ENCODE results near the gene GPR4. TPM values are rescaled to one million over a fixed set of nuclear protein-coding genes. Genes with fewer than 3 reads are reported as not detected.
A peak's percentile ranks its signal among the peaks of the same experiment; 100 is the strongest.

The GPR4 gene
- polyA plus RNA-seq, 4 donors = 3.7 to 5.4 (median 4.2) TPM

DNA sequence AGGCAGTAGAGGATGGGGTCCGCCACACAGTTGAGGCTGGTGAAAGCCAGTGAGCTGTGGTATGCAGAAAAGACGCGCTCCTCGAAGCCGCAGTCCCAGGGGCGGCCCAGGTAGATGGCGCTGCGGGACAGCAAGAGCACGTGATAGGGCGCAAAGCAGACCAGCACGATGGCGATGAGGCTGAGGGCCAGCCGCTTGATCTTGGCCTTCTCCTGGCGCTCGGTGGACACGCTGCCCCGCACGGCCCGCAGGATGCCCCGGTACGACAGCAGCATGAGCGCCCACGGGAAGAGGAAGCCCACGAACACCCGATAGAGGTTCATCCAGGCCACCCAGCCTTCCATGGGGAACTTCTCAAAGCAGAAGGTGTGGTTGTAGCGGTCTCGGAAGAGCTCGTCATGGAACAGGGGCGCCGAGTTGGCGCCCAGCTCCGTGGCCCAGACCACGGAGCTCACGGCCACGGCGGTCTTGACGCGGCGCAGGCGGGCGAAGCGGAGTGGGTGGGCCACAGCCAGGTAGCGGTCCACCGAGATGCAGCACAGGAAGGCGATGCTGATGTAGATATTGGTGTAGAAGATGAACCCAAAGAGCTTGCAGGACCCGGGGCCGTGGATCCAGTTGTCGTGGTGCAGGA lies 10.9 kb downstream of the GPR4 start:
- no peak for DNase-seq (ENCODE audit: low read depth in 4 of 4, low spot score in 2 of 4)

DNA sequence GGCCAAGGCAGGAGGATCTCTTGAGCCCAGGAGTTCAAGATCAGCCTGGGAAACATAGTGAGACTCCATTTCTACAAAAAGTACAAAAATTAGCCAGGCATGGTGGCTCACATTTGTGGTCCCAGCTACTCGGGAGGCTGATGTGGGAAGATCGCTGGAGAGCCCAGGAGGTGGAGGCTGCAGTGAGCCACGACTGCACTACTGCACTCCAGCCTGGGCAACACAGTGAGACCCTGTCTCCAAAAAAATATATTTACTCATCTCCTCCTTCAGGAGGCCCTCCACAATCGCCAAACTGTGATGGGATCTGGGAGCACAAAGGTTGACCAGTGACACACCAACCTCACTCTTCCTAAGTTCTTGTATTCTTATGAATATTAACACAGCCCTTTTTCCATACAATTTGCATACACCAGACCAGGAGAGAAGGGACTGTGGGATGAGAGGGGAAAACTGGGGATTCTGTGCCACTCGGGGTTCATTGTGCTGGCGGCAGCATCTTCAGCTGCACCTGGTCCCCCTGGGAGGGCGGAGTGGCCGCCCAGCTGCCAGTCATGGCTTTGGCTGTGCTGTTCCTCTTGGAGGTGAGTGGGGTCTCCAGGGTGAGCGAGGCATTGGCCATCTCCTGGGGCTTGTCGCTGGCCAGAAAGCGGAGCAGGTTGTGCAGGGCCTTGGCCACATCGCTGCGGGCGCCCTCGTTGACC lies 11.6 kb downstream of the GPR4 start:
- DNase-seq (ENCODE audit: low read depth in 4 of 4, low spot score in 2 of 4) = no peak

DNA sequence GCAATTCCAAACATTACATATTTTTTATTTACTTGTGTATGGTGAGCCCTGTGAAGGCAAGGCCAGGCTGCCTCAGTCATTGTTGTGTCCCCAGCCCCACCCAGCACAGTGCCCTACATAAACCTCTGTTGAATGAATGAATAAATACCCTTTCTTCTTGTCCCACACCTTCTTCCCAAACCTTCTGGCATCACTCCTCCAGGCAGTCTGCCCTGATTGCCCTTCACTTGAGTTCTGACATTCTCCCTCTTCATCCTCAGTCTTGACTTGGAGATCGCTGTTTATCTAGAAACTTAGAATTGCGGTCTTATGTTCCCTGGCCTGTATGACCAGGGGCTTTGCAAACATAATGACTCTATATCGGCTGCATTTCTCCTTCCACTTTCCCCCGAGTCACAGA lies 12.2 kb downstream of the GPR4 start:
- no peak for DNase-seq (ENCODE audit: low read depth in 4 of 4, low spot score in 2 of 4)

DNA sequence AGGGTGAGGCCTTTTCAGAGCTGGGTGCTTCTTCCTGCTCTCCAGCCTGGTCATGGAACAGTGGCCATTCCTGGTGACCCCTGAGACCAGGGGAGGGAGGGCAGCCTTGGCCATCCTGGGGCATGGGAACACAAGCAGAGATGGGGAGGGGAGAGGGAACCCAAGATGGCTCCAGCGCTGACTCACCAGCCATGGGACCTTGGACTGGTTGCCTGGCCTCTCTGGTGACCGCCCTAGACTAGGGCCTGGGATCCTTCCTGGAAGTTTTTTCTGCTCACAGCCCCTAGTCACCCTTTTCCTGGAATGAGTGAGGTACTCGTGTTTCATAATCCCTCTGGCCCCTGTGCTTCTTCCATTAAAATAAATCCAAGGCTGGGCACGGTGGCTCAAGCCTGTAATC lies 14.1 kb downstream of the GPR4 start:
- DNase-seq (ENCODE audit: low read depth in 4 of 4, low spot score in 2 of 4) = no peak

DNA sequence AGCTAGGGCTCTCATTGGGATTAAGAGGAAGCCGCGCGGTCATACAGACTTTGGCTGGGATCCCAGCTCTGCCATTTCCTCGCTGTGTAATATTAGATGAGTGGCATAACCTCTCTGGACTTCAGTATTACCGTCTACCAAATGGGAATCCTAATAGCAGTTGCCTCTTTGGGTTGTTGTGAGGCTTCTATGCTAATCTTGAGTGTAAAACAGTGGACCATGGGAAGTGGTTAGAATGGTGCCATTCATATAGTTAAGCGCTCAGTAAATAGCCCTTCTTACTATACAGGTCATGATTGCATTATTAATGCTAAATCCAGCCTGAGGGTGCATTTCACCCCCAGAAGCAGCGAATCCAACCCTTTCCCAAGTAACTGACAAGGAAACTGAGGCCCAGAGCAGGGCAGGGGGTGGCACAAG lies 16.8 kb downstream of the GPR4 start:
- DNase-seq (ENCODE audit: low read depth in 4 of 4, low spot score in 2 of 4) = no peak

DNA sequence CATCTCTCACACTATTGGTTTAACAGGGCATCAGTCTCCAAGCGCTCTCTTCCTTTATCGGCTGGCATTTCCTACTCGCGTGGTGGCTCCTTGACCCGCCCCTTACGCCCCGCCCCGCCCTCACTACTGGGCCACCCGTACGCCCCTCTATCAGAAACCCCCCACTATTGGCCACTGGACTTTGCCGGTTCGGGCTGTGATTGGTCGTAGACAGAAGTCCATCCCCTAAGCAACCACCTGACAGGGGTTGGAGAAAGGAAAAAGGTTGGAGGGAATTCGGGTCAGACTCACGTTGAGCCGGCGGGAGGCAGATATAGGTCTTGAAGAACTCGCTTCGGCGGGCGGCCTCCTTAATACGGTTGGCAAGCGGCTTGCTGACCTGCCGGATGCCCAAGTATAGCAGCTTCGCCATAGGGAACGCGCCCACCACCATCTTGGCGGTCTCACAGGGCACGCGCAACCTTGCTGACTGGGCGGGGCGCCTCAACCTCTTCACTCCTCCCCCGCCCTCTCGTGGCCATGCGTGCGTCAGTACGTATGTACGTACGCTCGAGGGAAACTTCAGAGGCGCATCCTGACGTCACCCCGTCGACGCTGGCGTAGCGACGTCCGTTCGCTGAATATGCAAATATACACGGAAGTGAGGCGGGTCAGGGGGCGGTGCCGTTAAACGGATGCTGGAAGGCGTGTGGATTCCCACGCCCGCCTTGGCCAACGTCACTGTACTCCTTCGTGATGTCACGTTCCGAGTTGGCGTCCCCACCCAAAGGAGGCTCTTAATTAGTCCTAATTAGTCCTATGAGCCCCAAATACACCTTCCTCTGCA lies 17.5 kb downstream of the GPR4 start, which contains the start of gene OPA3:
OPA3 (minus strand) TSS at position 471 of the 826 bp plus-strand sequence; CDS start at position 433, 38 bp downstream.
- DNase-seq (ENCODE audit: low read depth in 4 of 4, low spot score in 2 of 4) = peak; percentile 99 to 100 (median 100)

DNA sequence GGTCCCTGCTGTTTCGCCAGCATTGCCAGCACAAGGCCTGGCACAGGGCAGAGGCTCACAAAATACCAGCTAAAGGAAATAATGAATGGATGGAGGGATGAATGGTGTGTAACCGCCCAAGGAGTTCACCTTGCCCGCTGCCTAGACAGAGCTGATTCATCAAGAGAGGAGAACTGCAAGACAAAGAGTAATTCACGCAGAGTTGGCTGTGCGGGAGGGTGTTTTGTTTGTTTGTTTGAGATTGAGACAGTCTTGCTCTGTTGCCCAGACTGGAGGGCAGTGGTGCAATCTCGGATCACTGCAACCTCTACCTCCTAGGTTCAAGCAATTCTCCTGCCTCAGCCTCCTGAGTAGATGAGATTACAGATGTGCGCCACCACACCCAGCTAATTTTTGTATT lies 20.4 kb downstream of the GPR4 start:
- no peak for DNase-seq (ENCODE audit: low read depth in 4 of 4, low spot score in 2 of 4)

DNA sequence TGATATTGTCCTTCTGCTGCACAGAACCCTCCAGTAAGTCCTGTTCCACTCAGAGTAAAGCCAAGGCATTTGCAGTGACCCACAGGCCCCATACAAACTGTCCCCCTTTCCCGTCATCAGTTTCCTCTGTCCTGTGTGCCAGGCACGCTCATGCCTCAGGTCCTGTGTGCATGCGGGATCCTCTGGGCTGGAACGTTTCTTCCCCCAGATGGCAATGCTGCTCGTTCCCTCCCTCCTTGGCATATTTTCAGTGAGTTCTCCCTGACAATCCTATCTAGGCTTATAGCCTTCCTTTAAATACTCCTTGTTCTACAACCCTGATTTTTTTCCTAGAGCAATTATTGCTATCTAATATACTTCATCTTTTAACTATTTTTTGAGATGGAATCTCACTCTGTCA lies 23.2 kb downstream of the GPR4 start:
- no peak for DNase-seq (ENCODE audit: low read depth in 4 of 4, low spot score in 2 of 4)

DNA sequence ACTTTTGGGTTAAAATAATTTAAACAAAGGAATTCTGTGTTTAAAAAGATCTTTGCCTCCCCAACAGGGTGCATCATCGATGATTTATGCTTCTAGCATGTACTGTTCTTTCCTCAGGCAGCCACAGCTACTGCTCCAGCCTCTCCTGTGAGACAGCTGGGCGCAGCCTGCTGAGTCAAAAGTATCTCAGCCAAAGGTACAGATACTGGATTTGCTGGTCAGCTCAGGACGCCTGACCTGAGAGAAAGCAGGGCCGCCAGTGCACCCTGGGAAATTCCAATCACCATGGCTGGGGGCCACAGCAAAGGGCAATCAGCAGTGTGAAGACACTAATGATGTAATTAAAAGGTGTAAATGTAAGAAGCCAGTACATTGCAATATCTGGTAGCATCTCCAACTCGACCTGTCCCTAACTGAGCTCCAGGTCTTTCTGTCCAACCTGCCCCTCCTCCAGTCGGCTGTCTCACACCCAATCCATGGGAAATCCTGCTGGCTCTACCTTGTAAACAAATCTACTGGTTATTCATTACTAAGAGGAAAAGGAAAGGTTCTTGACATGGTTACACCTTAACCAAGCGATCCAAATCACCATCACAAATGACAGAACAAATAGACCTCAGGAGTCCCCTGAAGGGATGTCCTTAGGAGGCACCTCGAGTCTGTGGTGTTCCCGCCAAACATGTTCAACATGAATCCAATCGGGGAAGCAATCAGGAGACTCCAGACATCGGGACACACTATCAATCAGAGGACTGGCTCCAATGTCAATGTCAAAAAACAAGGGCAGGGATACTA lies 24.7 kb downstream of the GPR4 start:
- no peak for DNase-seq (ENCODE audit: low read depth in 4 of 4, low spot score in 2 of 4)

DNA sequence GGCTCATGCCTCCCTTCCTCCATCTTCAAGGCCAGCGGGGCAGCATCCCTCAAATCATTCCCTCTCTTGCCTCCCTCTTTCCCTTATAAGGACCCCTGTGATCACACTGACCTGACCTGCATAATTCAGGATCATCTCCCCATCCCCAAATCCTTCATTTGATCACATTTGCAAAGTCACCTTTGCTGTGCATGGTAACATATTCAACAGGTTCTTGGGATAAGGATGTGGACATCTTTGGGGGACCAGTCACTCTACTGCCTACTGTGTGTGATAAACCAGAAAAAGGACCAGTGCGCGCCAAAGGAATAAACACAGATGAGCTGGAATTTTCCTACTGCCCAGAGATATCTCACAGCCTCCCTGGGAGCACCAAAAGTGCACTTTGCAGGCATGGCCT lies 25.3 kb downstream of the GPR4 start:
- no peak for DNase-seq (ENCODE audit: low read depth in 4 of 4, low spot score in 2 of 4)

DNA sequence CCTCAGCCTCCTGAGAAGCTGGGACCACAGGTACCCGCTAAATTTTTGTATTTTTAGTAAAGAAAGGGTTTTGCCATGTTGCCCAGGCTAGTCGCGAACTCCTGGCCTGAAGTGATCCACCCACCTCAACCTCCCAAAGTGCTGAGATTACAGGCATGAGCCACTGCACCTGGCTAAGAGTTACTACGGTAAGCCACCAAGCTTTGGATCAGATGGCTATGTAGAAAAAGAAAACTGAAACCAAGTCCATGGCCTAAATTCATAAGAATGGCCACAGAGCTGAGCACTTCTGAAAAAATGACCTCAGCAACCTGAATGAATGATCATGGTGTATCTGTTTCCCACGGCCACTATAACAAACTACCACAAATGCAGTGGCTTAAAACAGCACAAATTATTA lies 26.8 kb downstream of the GPR4 start:
- no peak for DNase-seq (ENCODE audit: low read depth in 4 of 4, low spot score in 2 of 4)

DNA sequence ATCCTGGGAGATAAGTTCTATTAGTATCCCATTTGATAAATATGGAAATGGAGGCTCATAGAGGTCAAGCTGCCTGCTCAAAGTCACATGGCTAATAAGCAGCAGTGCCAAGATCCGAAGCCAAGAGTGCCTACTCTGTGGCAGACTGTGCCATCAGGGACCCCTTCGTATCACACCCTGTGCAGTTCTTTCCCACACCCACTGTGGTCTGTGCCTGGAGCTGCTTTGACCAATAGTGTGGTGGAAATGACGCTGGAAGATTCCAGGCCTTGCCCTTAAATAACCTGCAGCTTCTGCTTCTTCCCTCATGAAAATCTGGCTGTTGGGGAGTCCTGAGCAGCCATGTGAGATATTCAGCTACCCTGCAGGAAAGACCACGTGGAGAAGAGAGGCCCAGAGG lies 27.5 kb downstream of the GPR4 start:
- DNase-seq (ENCODE audit: low read depth in 4 of 4, low spot score in 2 of 4) = no peak

DNA sequence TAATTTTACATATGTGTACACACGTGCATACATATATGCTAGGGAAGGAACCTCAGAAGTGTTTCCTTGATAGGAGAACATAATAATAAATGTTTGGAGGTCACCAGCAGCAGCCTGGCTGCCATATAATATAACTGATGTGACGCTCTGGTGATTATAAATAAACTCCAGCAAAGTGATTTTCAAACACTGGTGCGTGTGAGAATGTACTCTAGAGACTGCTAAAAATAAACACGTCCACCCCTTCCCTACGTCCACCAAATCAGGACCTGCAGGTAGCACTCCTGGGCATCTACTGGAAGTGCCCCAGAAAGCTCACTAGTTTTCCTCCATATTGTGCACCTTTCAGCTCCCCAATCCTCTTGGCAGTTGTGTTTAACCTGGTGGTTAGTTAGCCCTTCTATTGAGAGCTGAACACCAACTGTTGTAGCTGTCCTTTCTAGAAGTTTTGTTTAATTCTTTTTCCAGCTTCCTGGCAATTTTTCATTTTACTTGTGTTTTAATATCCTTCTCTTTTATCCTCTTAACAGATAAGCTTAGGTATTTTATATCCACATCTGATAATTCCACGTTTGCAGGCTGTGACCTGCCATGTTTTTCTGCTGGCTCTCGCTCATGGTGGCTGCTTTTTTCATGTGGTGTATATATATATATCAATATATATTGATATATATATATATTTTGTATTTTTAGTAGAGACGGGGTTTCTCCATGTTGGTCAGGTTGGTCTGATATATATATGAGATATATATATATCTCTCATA lies 30.4 kb downstream of the GPR4 start:
- DNase-seq (ENCODE audit: low read depth in 4 of 4, low spot score in 2 of 4) = no peak

DNA sequence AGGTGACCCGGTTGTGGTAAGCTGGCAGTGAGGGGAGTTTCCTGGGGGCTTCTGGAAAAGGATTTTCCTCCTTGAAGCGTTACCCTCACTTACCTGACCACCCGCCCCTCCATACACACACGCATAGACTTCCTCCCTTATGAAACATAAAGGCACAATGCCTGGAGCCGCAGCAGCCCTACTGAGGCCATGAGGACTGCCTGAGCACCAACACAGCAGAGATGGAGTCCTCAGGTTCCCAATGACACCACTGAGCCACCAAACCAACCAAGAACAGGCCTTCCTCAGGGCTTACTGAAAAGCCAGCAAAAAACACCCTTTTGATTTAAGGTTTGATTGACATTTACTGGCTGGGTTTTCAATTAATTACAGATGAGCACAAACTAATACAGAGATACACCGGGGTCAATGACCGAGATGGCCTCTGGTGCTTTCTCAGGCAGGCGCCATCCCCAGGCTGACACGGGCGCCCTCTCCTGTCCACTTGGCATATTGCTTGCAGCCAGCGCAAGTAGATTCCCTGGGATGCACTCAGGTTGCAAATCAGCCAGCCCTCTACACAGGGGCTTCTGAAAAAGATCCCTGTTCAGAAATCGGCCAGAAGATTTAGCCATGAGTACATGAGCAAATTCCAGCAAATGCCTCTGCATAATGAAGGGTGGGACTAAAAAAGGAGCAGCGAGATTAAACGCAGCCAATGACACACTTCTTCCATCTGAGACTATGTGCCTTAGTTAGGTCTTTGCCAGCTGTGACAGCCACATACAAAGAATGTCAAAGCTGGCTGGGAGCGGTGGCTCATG lies 32.2 kb downstream of the GPR4 start:
- no peak for DNase-seq (ENCODE audit: low read depth in 4 of 4, low spot score in 2 of 4)

DNA sequence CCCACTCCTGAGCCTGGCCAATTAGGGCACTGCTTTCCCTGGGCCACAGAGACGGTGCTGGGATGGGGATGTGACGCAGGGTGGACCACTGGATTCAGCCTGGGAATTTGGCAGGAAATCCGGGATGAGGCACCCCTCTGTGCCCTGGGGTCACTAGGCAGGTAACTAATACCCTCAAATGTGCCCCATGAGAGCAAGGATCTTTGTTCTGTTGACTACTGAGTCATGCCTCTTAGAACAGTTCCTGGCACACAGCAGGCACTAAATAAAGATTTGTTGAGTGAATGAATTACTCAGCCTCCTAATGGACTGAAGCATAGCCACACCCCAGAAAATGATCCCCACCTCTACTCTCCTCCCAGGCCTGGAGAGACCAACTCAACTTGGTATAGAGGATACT lies 33.3 kb downstream of the GPR4 start:
- DNase-seq (ENCODE audit: low read depth in 4 of 4, low spot score in 2 of 4) = no peak

DNA sequence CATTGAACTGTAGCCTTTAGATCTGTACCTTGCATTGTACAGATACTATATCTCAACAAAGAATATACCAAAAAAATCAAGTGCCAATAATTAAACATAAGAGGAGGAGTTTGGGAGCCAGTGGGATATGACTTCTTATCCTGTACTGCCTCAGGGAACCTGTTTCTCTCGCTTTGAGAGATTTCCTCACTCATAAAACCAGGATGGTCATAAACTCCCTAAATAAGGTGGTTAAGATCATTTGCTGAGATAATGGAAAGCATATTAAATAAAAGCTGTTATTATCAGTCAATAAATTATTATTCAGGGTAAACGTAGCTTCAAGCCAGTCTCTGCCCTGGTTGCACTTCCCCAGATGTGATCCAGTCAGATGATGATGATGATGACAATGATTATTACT lies 34.4 kb downstream of the GPR4 start:
- DNase-seq (ENCODE audit: low read depth in 4 of 4, low spot score in 2 of 4) = no peak

DNA sequence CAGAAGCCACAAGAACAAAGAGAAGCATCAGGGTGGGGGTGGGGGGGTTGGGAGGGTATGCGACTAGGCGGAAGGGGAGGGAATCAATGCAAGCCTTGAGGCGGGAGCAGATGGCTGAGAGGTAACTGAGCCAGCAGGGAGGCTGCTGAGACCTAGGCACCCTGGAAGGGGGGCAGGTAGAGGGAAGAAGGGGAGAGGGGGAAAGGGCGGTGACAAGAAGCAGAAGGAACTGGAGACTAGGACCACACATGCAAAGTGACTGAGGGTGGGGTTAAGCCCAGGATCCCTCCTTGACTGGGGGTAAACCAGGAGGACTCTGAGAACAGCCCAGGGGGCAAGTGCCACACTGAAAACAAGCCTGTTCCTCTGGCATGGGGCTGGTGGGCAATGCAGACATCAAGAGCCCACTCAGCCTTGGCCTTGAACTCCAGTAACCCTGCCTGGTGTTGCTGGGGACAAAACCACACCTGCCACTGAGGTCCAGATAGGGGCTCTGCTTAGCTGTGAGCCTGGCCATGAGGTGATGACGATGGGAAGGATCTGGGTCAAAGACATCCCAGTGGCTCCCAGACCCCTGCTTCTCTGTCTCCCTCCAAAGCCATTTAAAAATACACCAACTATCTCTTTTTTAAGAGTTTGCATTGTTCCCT lies 37.8 kb downstream of the GPR4 start:
- no peak for DNase-seq (ENCODE audit: low read depth in 4 of 4, low spot score in 2 of 4)

DNA sequence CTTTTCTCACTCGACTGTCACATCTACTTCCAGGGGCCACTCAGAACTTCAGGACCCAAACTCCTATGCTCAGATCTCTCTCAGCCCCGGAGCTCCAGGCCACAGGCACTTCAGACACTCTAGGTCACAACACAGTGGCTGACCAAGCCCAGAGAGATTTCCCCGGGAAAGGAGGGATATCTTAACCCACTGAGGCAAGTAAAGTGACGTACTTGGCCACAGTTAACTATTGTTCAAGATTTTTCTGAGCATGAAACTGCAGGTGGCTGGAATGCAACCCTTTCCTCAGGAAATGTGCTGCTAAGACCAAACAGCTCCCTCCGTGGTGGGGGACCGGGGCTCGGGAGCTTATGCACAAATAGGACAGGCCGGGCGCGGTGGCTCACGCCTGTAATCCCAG lies 41.3 kb downstream of the GPR4 start:
- no peak for DNase-seq (ENCODE audit: low read depth in 4 of 4, low spot score in 2 of 4)

DNA sequence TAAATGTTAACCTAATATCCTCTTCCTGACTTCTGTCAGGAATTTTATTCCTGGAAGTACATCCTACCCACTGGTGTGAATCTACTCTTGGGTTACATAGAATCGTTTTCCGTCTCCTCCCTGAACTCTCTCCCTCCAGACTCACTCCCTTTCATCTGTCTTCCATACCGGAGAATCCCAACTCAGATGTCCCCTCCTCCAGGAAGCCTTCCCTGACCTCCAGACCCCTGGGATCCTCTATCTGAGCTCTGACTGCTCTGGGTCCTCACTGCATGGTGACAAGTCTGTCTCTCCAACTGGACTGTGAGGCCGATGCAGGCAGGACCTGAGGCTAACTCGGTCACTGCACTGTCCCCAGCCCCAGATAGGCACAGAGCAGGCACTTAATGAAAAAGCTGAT lies 42.0 kb downstream of the GPR4 start:
- DNase-seq (ENCODE audit: low read depth in 4 of 4, low spot score in 2 of 4) = no peak
